ENCODE measurements around the gene ARNT2.

Gene ARNT2

GRCh38 chr15:80559320-80559693, 155.1 kb downstream of the ARNT2 start:
- no peak for DNase-seq

GRCh38 chr15:80559761-80560160, 155.6 kb downstream of the ARNT2 start:
- no peak for DNase-seq

DNA sequence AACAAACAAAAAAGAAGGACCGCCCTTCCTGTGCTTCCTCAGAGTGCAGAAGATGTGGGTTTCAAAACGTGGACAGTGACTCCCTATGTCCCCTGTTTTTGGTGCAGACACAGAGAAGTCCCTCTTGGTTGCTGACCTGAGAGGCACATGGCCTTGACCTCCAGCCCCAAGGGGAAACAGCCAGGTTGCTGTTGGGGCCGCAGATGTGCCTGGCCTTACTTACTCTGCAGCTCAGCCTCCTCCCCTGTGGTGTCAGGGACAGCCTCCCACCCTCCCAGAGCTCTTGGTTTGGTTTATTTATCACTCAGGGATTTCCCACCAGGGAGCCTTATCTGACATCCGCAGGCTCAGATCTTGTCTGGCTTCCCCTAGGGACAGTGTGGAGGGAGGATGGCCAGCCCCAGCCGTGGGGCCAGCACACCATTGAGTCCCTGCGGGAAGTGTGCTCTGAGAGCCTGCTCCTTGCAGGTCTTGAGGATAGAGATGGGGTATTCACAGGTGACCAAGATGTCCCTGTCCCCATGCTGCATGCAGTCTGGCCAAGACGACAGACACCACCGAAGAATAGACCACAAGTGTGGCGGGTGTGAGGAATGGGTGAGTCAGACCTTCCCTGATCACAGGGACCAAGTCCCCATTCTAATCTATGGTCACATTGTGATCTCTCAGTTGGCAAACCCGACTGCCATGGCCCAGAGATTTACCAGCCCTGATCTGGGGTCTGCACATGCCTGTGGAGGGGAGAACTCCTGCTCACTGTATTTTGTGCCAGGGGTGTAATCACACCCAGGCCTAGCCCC, 156.6 kb downstream of the ARNT2 start:
- DNase-seq: no peak

DNA sequence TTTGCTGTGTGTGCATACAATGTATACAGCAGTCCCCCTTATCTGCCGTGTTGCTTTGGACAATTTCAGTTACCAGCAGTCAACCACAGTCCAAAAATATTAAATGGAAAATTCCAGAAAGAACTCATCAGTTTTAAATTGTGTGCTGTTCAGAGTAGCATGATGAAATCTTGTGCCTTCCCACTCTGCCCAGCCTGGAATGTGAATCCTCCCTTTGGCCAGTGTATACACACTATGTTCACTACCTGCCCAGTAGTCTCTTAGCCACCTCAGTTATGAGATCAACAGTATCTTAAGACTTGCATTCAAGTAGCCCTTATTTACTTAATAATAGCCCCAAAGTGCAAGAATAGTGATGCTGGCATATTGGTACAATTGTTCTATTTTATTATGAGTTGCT, 157.3 kb downstream of the ARNT2 start:
- DNase-seq: no peak

- no peak for DNase-seq
These were observed 157.9 kb downstream of the ARNT2 start for GRCh38 chr15:80562033-80562432.

- DNase-seq: no peak
These were observed 158.7 kb downstream of the ARNT2 start for GRCh38 chr15:80562846-80563245.

DNA sequence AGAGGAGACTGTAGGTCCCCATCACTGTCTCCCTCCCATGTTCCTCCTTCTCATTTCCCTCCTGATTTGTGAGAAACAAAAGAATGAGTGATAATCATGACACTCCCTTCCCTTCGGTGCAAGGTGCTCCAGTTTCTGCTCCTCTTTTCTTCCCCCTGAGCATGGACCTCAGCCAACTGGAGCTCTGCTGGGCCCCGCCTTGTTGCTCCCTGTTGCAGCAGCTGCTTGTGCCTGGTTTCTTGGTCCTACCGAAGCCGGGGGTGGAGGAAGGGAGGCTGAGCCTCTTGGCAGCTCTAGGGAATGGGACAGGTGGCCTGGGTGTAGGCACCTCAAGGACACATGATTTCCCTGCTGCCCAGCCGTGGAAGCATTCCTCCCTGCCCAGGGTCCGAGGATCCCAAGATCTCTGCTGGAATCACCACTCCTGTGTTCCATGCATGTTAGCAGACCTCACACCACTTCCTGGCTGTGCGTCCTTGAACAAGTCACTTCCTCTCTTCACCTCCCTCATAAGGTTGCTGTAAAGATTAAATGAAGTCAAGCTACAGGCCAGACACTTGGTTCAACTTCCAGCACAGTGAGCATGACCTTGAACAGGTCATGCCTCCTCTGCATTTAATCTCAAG, 159.3 kb downstream of the ARNT2 start:
- no peak for DNase-seq

GRCh38 chr15:80564056-80564455, 159.9 kb downstream of the ARNT2 start:
- no peak for DNase-seq

- DNase-seq: no peak
These were observed 161.2 kb downstream of the ARNT2 start for GRCh38 chr15:80565398-80565797.

DNA sequence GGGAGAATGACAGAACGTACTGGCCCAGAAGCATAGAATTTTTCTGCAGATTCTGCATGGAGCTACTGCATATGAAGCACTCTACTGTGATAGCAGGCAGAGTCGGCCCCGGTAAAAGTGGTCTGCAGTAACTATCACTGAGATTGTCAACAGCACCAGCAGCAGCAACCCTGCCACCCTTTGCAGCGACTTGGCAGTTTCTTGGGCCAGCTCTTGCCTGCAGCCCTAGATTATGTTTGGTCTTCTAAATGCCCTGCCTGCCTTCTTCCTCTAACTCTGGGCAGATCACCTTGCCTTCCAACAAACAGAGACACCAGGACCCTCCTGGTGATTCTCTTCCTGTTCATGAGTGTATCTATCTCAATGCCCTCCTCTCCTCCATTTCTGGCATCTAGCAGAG, 161.8 kb downstream of the ARNT2 start:
- DNase-seq: no peak

- no peak for DNase-seq
These were observed 163.6 kb downstream of the ARNT2 start for GRCh38 chr15:80567721-80568157.

- DNase-seq: no peak
These were observed 164.1 kb downstream of the ARNT2 start for GRCh38 chr15:80568298-80568697.

- no peak for DNase-seq
These were observed 164.9 kb downstream of the ARNT2 start for GRCh38 chr15:80568876-80569605.

DNA sequence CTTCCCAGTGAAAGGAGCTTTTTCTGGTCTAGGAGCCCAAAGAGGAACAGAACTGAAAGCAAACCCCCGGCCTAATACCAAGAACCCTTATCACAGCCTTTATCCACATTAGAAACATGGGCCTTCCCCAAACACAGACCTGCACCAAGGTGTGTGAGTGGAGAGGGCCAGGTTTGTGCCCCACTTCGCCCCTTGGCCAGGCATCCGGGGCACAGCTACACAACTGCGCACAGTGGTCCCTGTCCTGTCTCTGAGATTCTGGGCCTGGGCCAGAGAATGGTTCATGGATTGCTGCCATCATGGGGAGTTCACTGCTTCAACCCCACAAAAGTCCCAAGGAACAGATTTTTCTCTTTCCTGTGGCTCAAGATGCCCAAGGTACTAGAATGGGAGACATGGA, 165.5 kb downstream of the ARNT2 start:
- no peak for DNase-seq

GRCh38 chr15:80570553-80570952, 166.4 kb downstream of the ARNT2 start:
- no peak for DNase-seq

GRCh38 chr15:80572337-80572736, 168.2 kb downstream of the ARNT2 start:
- no peak for DNase-seq

DNA sequence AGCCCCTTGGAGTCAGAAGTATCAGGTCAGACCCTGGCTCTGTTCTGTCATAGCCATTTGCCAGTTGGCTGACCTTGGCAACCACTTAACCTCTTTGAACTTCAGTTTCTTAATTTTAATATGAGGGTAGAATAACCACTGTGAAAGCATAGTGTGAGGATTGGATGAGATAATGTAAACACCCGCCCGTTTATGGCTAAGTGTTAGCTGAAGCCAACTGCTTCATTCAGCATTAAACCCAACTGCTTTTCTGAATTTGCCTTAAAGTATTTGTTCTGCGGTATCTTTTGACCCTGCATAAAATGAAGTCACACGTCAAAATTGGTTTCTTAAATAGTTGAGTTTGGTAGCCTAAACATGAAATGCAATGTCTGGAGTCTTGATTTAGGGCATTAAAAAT, 169.4 kb downstream of the ARNT2 start:
- no peak for DNase-seq

DNA sequence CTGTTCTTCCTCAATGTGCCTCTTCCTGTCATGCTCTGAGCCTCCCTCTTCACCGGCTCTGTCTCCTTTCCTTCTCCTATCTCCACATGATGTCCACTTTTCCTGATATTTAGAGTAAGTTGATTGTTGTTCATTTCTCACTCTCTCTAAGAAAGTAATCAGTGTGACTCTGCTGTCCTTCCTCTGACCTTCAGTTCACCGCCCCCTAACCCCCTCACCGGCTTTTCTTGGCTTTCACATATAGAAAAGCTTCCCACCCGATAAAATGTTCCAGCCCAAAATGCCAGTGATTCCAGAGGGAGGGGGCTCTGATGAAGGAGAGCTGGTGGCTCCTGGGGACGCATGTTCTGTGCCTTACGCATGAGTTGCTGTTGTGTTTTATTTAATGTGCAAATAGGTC, 170.4 kb downstream of the ARNT2 start:
- no peak for DNase-seq

- DNase-seq: no peak
These were observed 172.4 kb downstream of the ARNT2 start for GRCh38 chr15:80576519-80577090.

- DNase-seq: no peak
These were observed 173.5 kb downstream of the ARNT2 start for GRCh38 chr15:80577552-80578205.

DNA sequence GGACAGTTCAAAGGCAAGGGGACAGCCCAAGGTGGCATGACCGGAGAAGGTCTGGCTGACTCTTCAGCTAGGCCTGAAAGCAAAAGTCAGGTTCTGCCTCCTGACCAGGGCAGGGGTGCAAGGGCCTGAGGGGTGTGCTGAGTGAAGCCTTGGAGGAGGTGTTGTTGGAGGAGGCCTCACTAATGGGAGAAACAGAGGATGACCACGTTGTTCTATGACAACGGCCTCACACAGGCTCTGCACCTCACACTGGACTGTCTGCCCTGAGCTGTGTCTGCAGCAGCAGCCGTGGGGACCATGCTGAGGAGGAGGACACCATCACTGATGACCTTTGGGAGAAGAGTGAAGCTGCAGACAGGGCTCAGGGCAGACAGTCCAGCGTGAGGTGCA, 174.0 kb downstream of the ARNT2 start:
- no peak for DNase-seq

- DNase-seq: no peak
These were observed 174.7 kb downstream of the ARNT2 start for GRCh38 chr15:80578871-80579270.

GRCh38 chr15:80579611-80580010, 175.4 kb downstream of the ARNT2 start:
- no peak for DNase-seq
